Fibroblast of pulmonary artery (primary cell): Measurements from ENCODE around the gene MTHFD1L.

Experiments
- DNase-seq: peaks from one replicate; pipeline ENCODE4 v3.0.0-alpha.2; 2010; ENCODE audit warnings: low read depth
- H3K4me3 ChIP-seq: replicated peaks from 2 replicates; pipeline ENCODE4 v1.5.1; 2011; ENCODE audit warnings: low read depth, mild to moderate bottlenecking, control low read depth, low read length, moderate library complexity
- CTCF ChIP-seq: IDR thresholded peaks from 2 replicates; pipeline ENCODE4 v1.5.1; 2011; ENCODE audit warnings: mild to moderate bottlenecking, control low read depth, low read length, inconsistent platforms; ENCODE audit errors: missing control alignments

Gene MTHFD1L

GRCh38 chr6:151128763-151129370 is 263.4 kb downstream of the MTHFD1L start:
- no peak for DNase-seq
- no peak overlapping the region for H3K4me3 ChIP-seq
- no peak for TF ChIP-seq CTCF

- no peak for TF ChIP-seq CTCF
- no peak overlapping the region for H3K4me3 ChIP-seq
- DNase-seq, result no peak
Measured at GRCh38 chr6:151130329-151130728, 264.8 kb downstream of the MTHFD1L start.

- no peak for TF ChIP-seq CTCF
- no peak for DNase-seq
- no peak overlapping the region for H3K4me3 ChIP-seq
Measured at GRCh38 chr6:151131324-151132007, 266.0 kb downstream of the MTHFD1L start.

- TF ChIP-seq CTCF, result no peak
- no peak overlapping the region for H3K4me3 ChIP-seq
Measured at GRCh38 chr6:151136141-151136755, 270.7 kb downstream of the MTHFD1L start.

GRCh38 chr6:151137542-151137941 is 272.0 kb downstream of the MTHFD1L start:
- no peak for DNase-seq
- no peak overlapping the region for H3K4me3 ChIP-seq
- no peak for TF ChIP-seq CTCF

More at GRCh38 chr6:151136141-151136755, 270.7 kb downstream of the MTHFD1L start:
- no peak for DNase-seq

- DNase-seq, result no peak
- no peak for TF ChIP-seq CTCF
- H3K4me3 ChIP-seq, result no peak overlapping the region
Measured at GRCh38 chr6:151139524-151139923, 274.0 kb downstream of the MTHFD1L start.

GRCh38 chr6:151140767-151141166 is 275.3 kb downstream of the MTHFD1L start:
- DNase-seq, result no peak
- TF ChIP-seq CTCF, result no peak
- no peak overlapping the region for H3K4me3 ChIP-seq
